HepG2 (cell line): Measurements from ENCODE around the gene PLBD2. TPM values are rescaled to one million over a fixed set of nuclear protein-coding genes. Genes with fewer than 3 reads are reported as not detected.

Experiments
- BCLAF1 ChIP-seq: fragments of 450-650 bp; IDR thresholded peaks from 2 replicates; pipeline ENCODE4 v1.6.1; 2017; ENCODE audit warnings: mild to moderate bottlenecking
- HDAC1 ChIP-seq: sonication (generic); formaldehyde crosslinking; IDR thresholded peaks from 2 replicates; pipeline ENCODE4 v1.5.1; 2020; ENCODE audit warnings: mild to moderate bottlenecking, missing genetic modification reagents
- IKZF1 ChIP-seq: fragments of 450-650 bp; IDR thresholded peaks from 2 replicates; pipeline ENCODE4 v1.7.1; 2016
- MED1 ChIP-seq: sonication (generic); formaldehyde crosslinking; IDR thresholded peaks from 2 replicates; pipeline ENCODE4 v1.4.0; 2020; ENCODE audit warnings: missing genetic modification reagents
- NFE2 ChIP-seq: sonication (generic); formaldehyde crosslinking; IDR thresholded peaks from 2 replicates; pipeline ENCODE4 v1.4.0; 2020; ENCODE audit warnings: missing genetic modification reagents
- NFE2L2 ChIP-seq: fragments of 150-350 bp; IDR thresholded peaks from 2 replicates; pipeline ENCODE4 v1.6.1; 2014; ENCODE audit warnings: low read length
- PPARG ChIP-seq: conservative IDR thresholded peaks from 2 replicates; pipeline ENCODE4 v1.6.1; 2016; ENCODE audit warnings: missing biosample characterization, missing genetic modification reagents
- PRDM10 ChIP-seq: sonication (generic); formaldehyde crosslinking; IDR thresholded peaks from 2 replicates; pipeline ENCODE4 v1.4.0; 2020; ENCODE audit warnings: low read depth, missing genetic modification reagents
- RARG ChIP-seq: sonication (generic); formaldehyde crosslinking; IDR thresholded peaks from 2 replicates; pipeline ENCODE4 v1.4.0; 2020; ENCODE audit warnings: low read depth, mild to moderate bottlenecking, missing genetic modification reagents
- SAFB2 ChIP-seq: sonication (generic); formaldehyde crosslinking; IDR thresholded peaks from 2 replicates; pipeline ENCODE4 v1.5.1; 2020; ENCODE audit warnings: missing genetic modification reagents, low read depth, mild to moderate bottlenecking, borderline replicate concordance
- THAP7 ChIP-seq: sonication (generic); formaldehyde crosslinking; IDR thresholded peaks from 2 replicates; pipeline ENCODE4 v1.8.1; 2023; ENCODE audit warnings: mild to moderate bottlenecking, missing genetic modification reagents
- ZMYM2 ChIP-seq: sonication (generic); formaldehyde crosslinking; IDR thresholded peaks from 2 replicates; pipeline ENCODE4 v1.8.0; 2022; ENCODE audit warnings: mild to moderate bottlenecking, missing genetic modification reagents
- ZNF235 ChIP-seq: sonication (generic); formaldehyde crosslinking; IDR thresholded peaks from 2 replicates; pipeline ENCODE4 v1.8.1; 2023; ENCODE audit warnings: mild to moderate bottlenecking, missing genetic modification reagents, borderline replicate concordance
- ZNF605 ChIP-seq: sonication (generic); formaldehyde crosslinking; IDR thresholded peaks from 2 replicates; pipeline ENCODE4 v1.8.0; 2022; ENCODE audit warnings: mild to moderate bottlenecking, missing genetic modification reagents
- ZNF724P ChIP-seq: sonication (generic); formaldehyde crosslinking; IDR thresholded peaks from 2 replicates; pipeline ENCODE4 v1.8.0; 2022; ENCODE audit warnings: missing genetic modification reagents, borderline replicate concordance
- ZNF761 ChIP-seq: sonication (generic); formaldehyde crosslinking; conservative IDR thresholded peaks from 2 replicates; pipeline ENCODE4 v1.4.0; 2020; ENCODE audit warnings: mild to moderate bottlenecking, missing genetic modification reagents
- ZNF780A ChIP-seq: sonication (generic); formaldehyde crosslinking; IDR thresholded peaks from 2 replicates; pipeline ENCODE4 v1.8.0; 2022; ENCODE audit warnings: mild to moderate bottlenecking, missing genetic modification reagents, moderate library complexity
- polyA plus RNA-seq, 8 experiments: library from polyadenylated mRNA; depleted of rRNA in 3 of 8; stranded (reverse) in 7 of 8; unstranded in 1 of 8; fragments of >200 nt; fragmentation: Illumina TruSeq in 4 of 8; extraction: Trizol in 4 of 8; gene quantifications; 2 replicates each; pipeline versions ENCODE4 v1.2.1 to v1.2.3, GENCODE V29; 2011 to 2016; ENCODE audit warnings: low read depth in 4 of 8, missing spikeins in 1 of 8, mixed read lengths in 1 of 8; ENCODE audit not compliant: insufficient read depth in 1 of 8
- total RNA-seq, 5 experiments: library from RNA; depleted of rRNA; stranded (reverse); fragments of >200 nt; fragmentation: Illumina TruSeq; extraction: Trizol; gene quantifications; 2 replicates each; pipeline ENCODE4 v1.2.3, GENCODE V29; 2016; ENCODE audit warnings: low read depth in 1 of 5
- TF ChIP-seq, protein P1 (sequence below): sonication (generic); formaldehyde crosslinking; IDR thresholded peaks from 2 replicates; pipeline ENCODE4 v1.5.0; 2020; ENCODE audit warnings: mild to moderate bottlenecking, missing genetic modification reagents, moderate library complexity
- TF ChIP-seq, protein P2 (sequence below): sonication (generic); formaldehyde crosslinking; IDR thresholded peaks from 2 replicates; pipeline ENCODE4 v1.5.0; 2020; ENCODE audit warnings: missing genetic modification reagents

PLBD2 gene
- total and polyA plus RNA-seq, 2 of the 13 experiments (the other 11 are each of a cell fraction or from before 2014, with no cell fraction given): 6.7 to 8.5 TPM

DNA sequence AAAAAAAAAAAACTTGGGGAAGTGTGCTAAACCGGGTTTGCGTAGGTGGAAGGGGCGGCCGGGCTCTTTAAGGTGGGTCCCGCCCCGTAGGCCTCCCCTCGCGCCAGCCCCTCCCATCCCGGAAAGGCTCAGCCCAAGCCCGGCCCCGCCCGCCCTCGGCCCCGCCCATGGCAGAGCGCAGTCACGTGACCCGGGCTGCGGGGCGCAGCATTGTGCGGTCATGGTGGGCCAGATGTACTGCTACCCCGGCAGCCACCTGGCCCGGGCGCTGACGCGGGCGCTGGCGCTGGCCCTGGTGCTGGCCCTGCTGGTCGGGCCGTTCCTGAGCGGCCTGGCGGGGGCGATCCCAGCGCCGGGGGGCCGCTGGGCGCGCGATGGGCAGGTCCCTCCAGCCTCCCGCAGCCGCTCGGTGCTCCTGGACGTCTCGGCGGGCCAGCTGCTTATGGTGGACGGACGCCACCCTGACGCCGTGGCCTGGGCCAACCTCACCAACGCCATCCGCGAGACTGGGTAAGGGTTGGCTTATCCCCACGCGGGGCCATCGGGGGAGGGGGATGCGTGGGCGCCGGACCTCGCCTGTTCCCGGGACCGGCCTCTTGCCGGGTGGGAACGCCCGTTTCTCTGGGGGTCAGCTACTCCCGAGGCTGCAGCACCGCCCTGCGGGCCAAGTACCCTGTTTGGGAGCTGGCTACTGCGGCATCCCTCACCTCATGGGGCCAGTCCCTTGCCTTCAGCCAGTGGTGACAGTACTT, at the start of gene PLBD2 (continued):
- TF ChIP-seq, protein P1, sequence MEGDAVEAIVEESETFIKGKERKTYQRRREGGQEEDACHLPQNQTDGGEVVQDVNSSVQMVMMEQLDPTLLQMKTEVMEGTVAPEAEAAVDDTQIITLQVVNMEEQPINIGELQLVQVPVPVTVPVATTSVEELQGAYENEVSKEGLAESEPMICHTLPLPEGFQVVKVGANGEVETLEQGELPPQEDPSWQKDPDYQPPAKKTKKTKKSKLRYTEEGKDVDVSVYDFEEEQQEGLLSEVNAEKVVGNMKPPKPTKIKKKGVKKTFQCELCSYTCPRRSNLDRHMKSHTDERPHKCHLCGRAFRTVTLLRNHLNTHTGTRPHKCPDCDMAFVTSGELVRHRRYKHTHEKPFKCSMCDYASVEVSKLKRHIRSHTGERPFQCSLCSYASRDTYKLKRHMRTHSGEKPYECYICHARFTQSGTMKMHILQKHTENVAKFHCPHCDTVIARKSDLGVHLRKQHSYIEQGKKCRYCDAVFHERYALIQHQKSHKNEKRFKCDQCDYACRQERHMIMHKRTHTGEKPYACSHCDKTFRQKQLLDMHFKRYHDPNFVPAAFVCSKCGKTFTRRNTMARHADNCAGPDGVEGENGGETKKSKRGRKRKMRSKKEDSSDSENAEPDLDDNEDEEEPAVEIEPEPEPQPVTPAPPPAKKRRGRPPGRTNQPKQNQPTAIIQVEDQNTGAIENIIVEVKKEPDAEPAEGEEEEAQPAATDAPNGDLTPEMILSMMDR (CRISPR knock-in tag): peak; percentile 53
- TF ChIP-seq ZMYM2 (CRISPR knock-in tag): no peak
- TF ChIP-seq IKZF1: no peak
- TF ChIP-seq RARG: no peak
- no peak for TF ChIP-seq THAP7 (CRISPR knock-in tag)
- peak; percentile 53; the same call in 1 of the 2 replicates for TF ChIP-seq ZNF761 (CRISPR knock-in tag)
- TF ChIP-seq PPARG: no peak
- TF ChIP-seq PRDM10 (CRISPR knock-in tag): no peak
- peak; percentile 54; the same call in 1 of the 2 replicates for TF ChIP-seq ZNF235 (CRISPR knock-in tag)
- TF ChIP-seq, protein P2, sequence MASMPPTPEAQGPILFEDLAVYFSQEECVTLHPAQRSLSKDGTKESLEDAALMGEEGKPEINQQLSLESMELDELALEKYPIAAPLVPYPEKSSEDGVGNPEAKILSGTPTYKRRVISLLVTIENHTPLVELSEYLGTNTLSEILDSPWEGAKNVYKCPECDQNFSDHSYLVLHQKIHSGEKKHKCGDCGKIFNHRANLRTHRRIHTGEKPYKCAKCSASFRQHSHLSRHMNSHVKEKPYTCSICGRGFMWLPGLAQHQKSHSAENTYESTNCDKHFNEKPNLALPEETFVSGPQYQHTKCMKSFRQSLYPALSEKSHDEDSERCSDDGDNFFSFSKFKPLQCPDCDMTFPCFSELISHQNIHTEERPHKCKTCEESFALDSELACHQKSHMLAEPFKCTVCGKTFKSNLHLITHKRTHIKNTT: no peak
- TF ChIP-seq ZNF724P (CRISPR knock-in tag): peak; percentile 32; the same call in 1 of the 2 replicates
- no peak for TF ChIP-seq ZNF605 (CRISPR knock-in tag)
- peak; percentile 50; the same call in 1 of the 2 replicates for TF ChIP-seq SAFB2 (CRISPR knock-in tag)
- TF ChIP-seq HDAC1 (CRISPR knock-in tag): peak; percentile 22
- TF ChIP-seq MED1 (CRISPR knock-in tag): 0 out of 2 replicates have a peak, but pooled peaks have one; percentile 15
- no peak for TF ChIP-seq ZNF780A (CRISPR knock-in tag)
- TF ChIP-seq NFE2L2: no peak
- TF ChIP-seq NFE2 (CRISPR knock-in tag): no peak
- TF ChIP-seq BCLAF1: no peak
